K562 (cell line): ENCODE results near the gene ZDHHC14. TPM values are rescaled to one million over a fixed set of nuclear protein-coding genes. Genes with fewer than 3 reads are reported as not detected.

ENCODE experiments used
- ATAC-seq: fragments of 200-7000 bp; cut with Tn5 transposase; 3 replicates; pipeline ENCODE4 v1.9.1; 2020; ENCODE audit warnings: moderate library complexity
- BruUV-seq: library from RNA; stranded (reverse); fragments of 400-500 nt; replicated peaks from 2 replicates; lab custom pipeline; 2021; lab: Mats Ljungman, UMichigan
- CTCF ChIA-PET: fragments of 300-600 bp; formaldehyde crosslinking; extraction: SDS; loops from one replicate; lab custom pipeline; 2021; ENCODE audit warnings: low intra/inter-chr PET ratio; lab: Yijun Ruan, JAX
- POLR2A ChIA-PET: fragments of 300-600, 350-650 bp; sonication (Branson Sonifier 250); formaldehyde crosslinking; extraction: SDS; loops from one replicate; lab custom pipeline; 2021; ENCODE audit warnings: antibody characterized with exemption, inconsistent platforms; lab: Yijun Ruan, JAX
- DNase-seq, 4 experiments: peaks; one replicate each; pipeline versions ENCODE4 v3.0.0 to v3.0.0-alpha.2; 2011 to 2018; ENCODE audit warnings: low spot score in 3 of 4, mixed read lengths in 3 of 4; ENCODE audit errors: extremely low read depth in 1 of 4
- FAIRE-seq: peaks from 2 replicates; lab custom pipeline; 2011; peaks lifted over from hg19 to GRCh38; lab: Jason Lieb, UNC
- H2AFZ ChIP-seq: 2 replicates; pipeline ENCODE4 v1.6.0; 2011; ENCODE audit warnings: low read depth, low read length, control low read depth, inconsistent platforms
- H3K27ac ChIP-seq: fragments of 200-600 bp; 3 replicates; pipeline ENCODE4 v1.8.0; 2011; ENCODE audit warnings: low read depth, mild to moderate bottlenecking, control low read depth, inconsistent platforms, low read length, moderate library complexity, mixed read lengths; ENCODE audit errors: extremely low read depth
- H3K27me3 ChIP-seq, 2 experiments: fragments of 300-600 bp in 1 of 2; 2 replicates in 1 of 2; 3 replicates in 1 of 2; pipeline versions ENCODE4 v1.6.0 to v1.8.0; 2011; ENCODE audit warnings: inconsistent platforms in 2 of 2, low read length in 2 of 2, mild to moderate bottlenecking in 1 of 2, mixed read lengths in 1 of 2, moderate library complexity in 1 of 2; ENCODE audit not compliant: control insufficient read depth in 2 of 2, insufficient read depth in 2 of 2
- H3K36me3 ChIP-seq: fragments of 300-600 bp; 3 replicates; pipeline ENCODE4 v1.8.0; 2011; ENCODE audit warnings: mild to moderate bottlenecking, low read length, inconsistent platforms; ENCODE audit not compliant: control insufficient read depth, insufficient read depth
- H3K4me1 ChIP-seq, 2 experiments: fragments of 200-600 bp in 1 of 2; replicated peaks in 1 of 2; 2 replicates in 1 of 2; 3 replicates in 1 of 2; pipeline versions ENCODE4 v1.5.1 to v1.8.0; 2011; ENCODE audit warnings: inconsistent platforms in 2 of 2, low read length in 2 of 2, mild to moderate bottlenecking in 1 of 2, mixed read lengths in 1 of 2, moderate library complexity in 1 of 2; ENCODE audit not compliant: control insufficient read depth in 2 of 2, insufficient read depth in 2 of 2
- H3K4me2 ChIP-seq: 2 replicates; pipeline ENCODE4 v1.6.1; 2011; ENCODE audit warnings: low read length, control low read depth, inconsistent platforms, mixed read lengths; ENCODE audit not compliant: insufficient read depth
- H3K4me3 ChIP-seq: fragments of 200-600 bp; sonication (generic), shearing (Covaris generic); 2 replicates; pipeline ENCODE4 v1.5.1; 2016; ENCODE audit warnings: control low read depth, inconsistent platforms
- H3K79me2 ChIP-seq: fragments of 200-600 bp; 3 replicates; pipeline ENCODE4 v1.8.0; 2011; ENCODE audit warnings: low read length, inconsistent platforms; ENCODE audit not compliant: control insufficient read depth, insufficient read depth
- H3K9ac ChIP-seq, 2 experiments: 2 replicates each; pipeline versions ENCODE4 v1.6.0 to v1.6.1; 2011; ENCODE audit warnings: low read depth in 2 of 2, low read length in 2 of 2, control low read depth in 1 of 2, inconsistent platforms in 1 of 2, mild to moderate bottlenecking in 1 of 2, mixed read lengths in 1 of 2; ENCODE audit not compliant: insufficient read depth in 1 of 2
- H3K9me1 ChIP-seq: one replicate; pipeline ENCODE4 v1.6.0; 2011; ENCODE audit warnings: inconsistent platforms, mild to moderate bottlenecking, low read length, moderate library complexity; ENCODE audit not compliant: control insufficient read depth, insufficient read depth
- H3K9me3 ChIP-seq: replicated peaks from 2 replicates; pipeline ENCODE4 v1.5.1; 2011; ENCODE audit warnings: low read depth, low read length, inconsistent platforms; ENCODE audit not compliant: control insufficient read depth, insufficient read depth
- H4K20me1 ChIP-seq: replicated peaks from 2 replicates; pipeline ENCODE4 v1.6.1; 2011; ENCODE audit warnings: low read length, inconsistent platforms, mixed read lengths; ENCODE audit not compliant: control insufficient read depth, insufficient read depth
- GABPB1 ChIP-seq: sonication (generic); formaldehyde crosslinking; IDR thresholded peaks from 2 replicates; pipeline ENCODE4 v1.8.0; 2022; ENCODE audit warnings: mild to moderate bottlenecking, missing genetic modification reagents
- ZKSCAN3 ChIP-seq: fragments of 250-450 bp; sonication (Bioruptor Pico); IDR thresholded peaks from 2 replicates; pipeline ENCODE4 v1.4.0; 2020
- ZNF12 ChIP-seq: sonication (generic); formaldehyde crosslinking; IDR thresholded peaks from 2 replicates; pipeline ENCODE4 v1.4.0; 2020; ENCODE audit warnings: mild to moderate bottlenecking, missing genetic modification reagents
- WGBS: fragments of 100-300 bp; shearing (Covaris generic); methylation state at CpG from one replicate; pipeline ENCODE4 v1.1.6; 2016; ENCODE audit warnings: low coverage, mixed read lengths; ENCODE audit not compliant: insufficient coverage; ENCODE audit errors: missing lambda C conversion rate; 5-methylcytosine and 5-hydroxymethylcytosine counted together
- in situ Hi-C: fragments of 300-500 bp; cut with MboI; formaldehyde crosslinking; loops from 4 replicates; pipeline ENCODE4 v1.15.0; 2018; ENCODE audit warnings: inconsistent platforms, mixed read lengths
- intact Hi-C: fragments of 100-400 bp; cut with micrococcal nuclease; formaldehyde crosslinking; loops from 2 replicates; pipeline ENCODE4 v1.14.2; 2022
- polyA plus RNA-seq, 8 experiments: library from polyadenylated mRNA; depleted of rRNA in 4 of 8; stranded (reverse) in 5 of 8; unstranded in 3 of 8; fragments of >200 nt; fragmentation: Nextera tagmentation in 2 of 8; fragmentation: Illumina TruSeq in 1 of 8; extraction: Ambion mirVana in 2 of 8; extraction: Trizol in 1 of 8; gene quantifications; 2 replicates each; pipeline versions ENCODE4 v1.2.1 to v1.2.3, GENCODE V29; 2011 to 2014; ENCODE audit warnings: inconsistent platforms in 1 of 8, missing spikeins in 1 of 8
- total RNA-seq, 7 experiments: library from RNA; depleted of rRNA in 6 of 7; stranded (reverse); fragments of >200 nt in 6 of 7; fragmentation: Illumina TruSeq in 2 of 7; extraction: Trizol in 2 of 7; gene quantifications; 2 replicates each; pipeline versions ENCODE4 v1.2.1 to v1.2.3, GENCODE V29; 2011 to 2021; ENCODE audit warnings: low replicate concordance in 1 of 7
- TF ChIP-seq, protein P1 (sequence below), 2 experiments: fragments of 450-650 bp; formaldehyde crosslinking in 1 of 2; IDR thresholded peaks; 2 replicates each; pipeline versions ENCODE4 v1.4.0 to v1.6.1; 2014 to 2020; ENCODE audit warnings: mild to moderate bottlenecking in 2 of 2, borderline replicate concordance in 1 of 2, low read depth in 1 of 2

The ZDHHC14 gene
- total and polyA plus RNA-seq, 9 of the 15 experiments (the other 6 are each of a cell fraction or from before 2014, with no cell fraction given), result 0.92 to 23.1 (median 13.8) TPM

DNA sequence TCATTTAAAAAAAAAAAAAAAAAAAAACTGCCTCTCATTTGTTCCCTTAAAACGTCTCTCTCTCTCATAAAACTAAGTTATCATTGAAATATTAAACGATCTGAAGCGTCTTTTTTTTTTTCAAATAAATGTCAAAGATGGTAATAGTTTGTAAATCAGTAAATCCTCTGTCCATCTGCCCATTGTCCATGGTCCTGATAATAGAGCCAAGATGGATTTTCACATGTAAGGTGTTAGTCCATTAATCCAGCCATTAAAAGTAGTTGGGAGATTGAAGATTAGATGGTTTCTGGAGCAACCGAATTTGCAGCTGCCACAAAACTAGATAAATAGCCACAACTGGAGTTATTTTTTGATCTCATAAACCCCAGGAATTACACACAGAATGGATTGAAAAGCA, 296.2 kb downstream of the ZDHHC14 start:
- H3K4me1 ChIP-seq, result no peaks in the 10 kb centered on the region; a peak in 1 of 5 replicates
- H3K4me3 ChIP-seq, result no peak overlapping the region
- no peaks in the 10 kb centered on the region for H3K79me2 ChIP-seq
- TF ChIP-seq ZNF12 (CRISPR knock-in tag) (no peak), ZKSCAN3 (CRISPR knock-in tag) (no peak), GABPB1 (no peak)
- TF ChIP-seq, protein P1, sequence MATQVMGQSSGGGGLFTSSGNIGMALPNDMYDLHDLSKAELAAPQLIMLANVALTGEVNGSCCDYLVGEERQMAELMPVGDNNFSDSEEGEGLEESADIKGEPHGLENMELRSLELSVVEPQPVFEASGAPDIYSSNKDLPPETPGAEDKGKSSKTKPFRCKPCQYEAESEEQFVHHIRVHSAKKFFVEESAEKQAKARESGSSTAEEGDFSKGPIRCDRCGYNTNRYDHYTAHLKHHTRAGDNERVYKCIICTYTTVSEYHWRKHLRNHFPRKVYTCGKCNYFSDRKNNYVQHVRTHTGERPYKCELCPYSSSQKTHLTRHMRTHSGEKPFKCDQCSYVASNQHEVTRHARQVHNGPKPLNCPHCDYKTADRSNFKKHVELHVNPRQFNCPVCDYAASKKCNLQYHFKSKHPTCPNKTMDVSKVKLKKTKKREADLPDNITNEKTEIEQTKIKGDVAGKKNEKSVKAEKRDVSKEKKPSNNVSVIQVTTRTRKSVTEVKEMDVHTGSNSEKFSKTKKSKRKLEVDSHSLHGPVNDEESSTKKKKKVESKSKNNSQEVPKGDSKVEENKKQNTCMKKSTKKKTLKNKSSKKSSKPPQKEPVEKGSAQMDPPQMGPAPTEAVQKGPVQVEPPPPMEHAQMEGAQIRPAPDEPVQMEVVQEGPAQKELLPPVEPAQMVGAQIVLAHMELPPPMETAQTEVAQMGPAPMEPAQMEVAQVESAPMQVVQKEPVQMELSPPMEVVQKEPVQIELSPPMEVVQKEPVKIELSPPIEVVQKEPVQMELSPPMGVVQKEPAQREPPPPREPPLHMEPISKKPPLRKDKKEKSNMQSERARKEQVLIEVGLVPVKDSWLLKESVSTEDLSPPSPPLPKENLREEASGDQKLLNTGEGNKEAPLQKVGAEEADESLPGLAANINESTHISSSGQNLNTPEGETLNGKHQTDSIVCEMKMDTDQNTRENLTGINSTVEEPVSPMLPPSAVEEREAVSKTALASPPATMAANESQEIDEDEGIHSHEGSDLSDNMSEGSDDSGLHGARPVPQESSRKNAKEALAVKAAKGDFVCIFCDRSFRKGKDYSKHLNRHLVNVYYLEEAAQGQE (IDR thresholded peaks at IDR 0.05; ENCODE audit: borderline replicate concordance), result peak; percentile 85
- TF ChIP-seq, protein P1 (CRISPR knock-in tag; IDR thresholded peaks at IDR 0.05; ENCODE audit: low read depth), result no peak
- H3K27me3 ChIP-seq, result no peaks in the 10 kb centered on the region
- no peak for DNase-seq
- H4K20me1 ChIP-seq, result no peaks in the 10 kb centered on the region
- intact Hi-C loops, result loop anchor here (5.0 kb wide), 1 partner anchor 270 kb away; no protein-coding TSS in a partner anchor
- no peak for FAIRE-seq
- H3K36me3 ChIP-seq, result no peaks in the 10 kb centered on the region; the same call in 2 of the 3 replicates
- H3K9me1 ChIP-seq, result no peaks in the 10 kb centered on the region
- in situ Hi-C loops, result no loop called here
- no peak for ATAC-seq
- no peak overlapping the region for H3K9ac ChIP-seq
- H3K4me2 ChIP-seq, result no peak overlapping the region
- no peak overlapping the region for H3K27ac ChIP-seq
- POLR2A ChIA-PET, result interaction anchor here (0.7 kb wide), 1 partner anchor 13 kb away, joined by 3 read pairs; no protein-coding TSS in a partner anchor
- no TSS peak for BruUV-seq
- WGBS, result 35% methylated on average over 4 of the region's 4 CpGs
- no peaks in the 10 kb centered on the region for H3K9me3 ChIP-seq
- no peak overlapping the region for H2AFZ ChIP-seq
- CTCF ChIA-PET, result no interaction called here
